Stimulated activated CD8-positive, alpha-beta memory T cell treated with anti-CD3 and anti-CD28 coated beads, Interleukin-7, amount 100 ng/mL, for 1 hour (primary cell): Measurements from ENCODE around the gene ADIPOQ.
A peak's percentile ranks its signal among the peaks of the same experiment; 100 is the strongest.
"Not testable (repeated sequence)": the region's sequence is repeated elsewhere in the genome, so short reads cannot be mapped to it uniquely, and the experiment has no call there.

ENCODE experiments used
- DNase-seq, 2 donors: peaks; one replicate each; pipeline ENCODE4 v3.0.0-alpha.2; 2020; ENCODE audit warnings: low read depth in 2 of 2

The ADIPOQ gene

DNA sequence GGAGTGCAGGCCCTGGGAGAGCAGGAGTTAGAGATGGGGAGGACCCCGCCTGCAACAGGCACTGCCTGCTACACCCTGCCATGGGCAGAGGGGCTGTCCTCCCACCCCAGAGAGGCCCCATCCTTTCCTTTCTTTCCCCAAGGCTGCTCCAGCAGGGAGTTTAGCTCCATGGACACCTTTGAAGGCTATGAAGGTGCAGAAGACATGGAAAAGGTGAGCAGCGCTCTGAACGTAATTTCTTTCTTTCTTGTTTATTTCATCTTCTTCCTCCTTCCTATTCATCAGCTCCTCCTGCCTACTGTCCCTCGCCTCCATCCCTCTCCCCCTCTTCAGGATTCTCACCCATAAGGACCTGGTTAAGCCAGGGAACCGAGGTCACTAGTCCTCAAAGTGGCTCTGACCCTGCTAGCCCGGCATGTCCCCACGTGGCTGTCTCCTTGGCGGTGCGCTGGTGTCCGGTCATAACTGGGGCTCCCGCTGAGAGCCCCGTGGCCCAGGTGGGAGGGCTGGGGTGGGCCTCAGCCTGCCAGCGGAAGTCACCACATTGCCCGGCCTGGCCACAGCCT lies 16.0 kb upstream of the ADIPOQ start:
- no peak for DNase-seq

DNA sequence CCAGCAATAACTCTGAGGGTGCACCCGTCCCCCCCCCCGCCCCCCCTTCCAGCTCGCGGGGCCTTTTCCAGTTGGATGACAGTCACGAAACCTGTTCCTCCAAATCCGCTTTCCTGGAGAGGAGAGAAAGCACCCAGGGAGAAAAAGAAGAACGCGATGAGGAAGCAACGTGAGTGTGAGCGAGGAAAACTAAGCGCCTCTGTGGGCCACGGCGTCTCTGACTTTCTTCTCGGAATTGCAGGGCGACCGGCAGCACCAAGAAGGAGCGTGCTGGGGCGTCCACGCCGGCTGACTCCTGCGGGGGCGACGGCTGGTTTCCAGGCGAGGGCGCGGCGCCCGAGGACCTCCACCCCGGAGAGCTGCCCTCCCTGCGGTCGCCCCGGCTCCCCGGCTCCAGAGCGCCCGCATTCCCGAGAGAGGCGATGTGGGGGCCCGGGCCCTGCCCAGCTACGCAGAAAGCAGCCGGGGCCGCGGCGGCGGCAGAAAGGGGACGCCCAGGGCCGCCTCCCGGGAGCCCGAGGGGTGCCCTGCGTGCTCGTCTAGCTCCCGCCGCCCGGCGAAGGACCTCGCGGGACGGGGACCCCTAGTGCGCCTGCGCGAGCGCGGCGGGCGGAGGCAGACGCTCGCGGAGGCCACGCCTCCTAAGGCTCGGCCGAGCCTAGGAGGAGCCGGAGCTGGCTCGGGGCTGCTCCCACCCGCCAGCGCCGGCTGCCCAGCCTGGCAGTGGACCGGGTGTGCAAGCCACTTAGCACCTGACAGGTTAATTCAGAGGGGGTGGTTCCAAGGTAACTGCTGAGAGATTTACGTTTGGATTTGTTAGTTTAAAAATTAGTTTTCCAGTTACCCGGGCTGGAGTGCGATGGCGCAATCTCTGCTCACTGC lies 15.3 kb upstream of the ADIPOQ start:
- DNase-seq, result peak; percentile 59 to 62

DNA sequence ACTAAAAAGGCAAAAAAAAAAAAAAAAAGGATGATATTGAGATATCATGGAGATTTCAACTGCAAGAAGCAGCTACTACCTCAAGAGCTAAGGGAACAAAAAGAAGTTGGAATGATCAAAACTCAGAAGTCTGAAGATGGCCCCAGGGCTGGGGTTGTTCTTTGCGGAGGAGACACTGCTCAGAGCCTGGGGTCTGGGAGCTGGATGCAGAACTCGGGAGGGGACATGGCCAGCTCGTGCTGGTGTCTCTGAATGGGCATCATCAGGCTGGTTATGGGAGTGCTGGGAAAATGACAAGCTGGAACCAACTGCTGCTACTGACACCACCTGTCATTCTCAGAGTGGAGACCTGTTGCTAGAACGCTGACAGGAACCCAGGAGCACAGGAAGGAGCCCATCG lies 14.2 kb upstream of the ADIPOQ start:
- DNase-seq, result no peak

DNA sequence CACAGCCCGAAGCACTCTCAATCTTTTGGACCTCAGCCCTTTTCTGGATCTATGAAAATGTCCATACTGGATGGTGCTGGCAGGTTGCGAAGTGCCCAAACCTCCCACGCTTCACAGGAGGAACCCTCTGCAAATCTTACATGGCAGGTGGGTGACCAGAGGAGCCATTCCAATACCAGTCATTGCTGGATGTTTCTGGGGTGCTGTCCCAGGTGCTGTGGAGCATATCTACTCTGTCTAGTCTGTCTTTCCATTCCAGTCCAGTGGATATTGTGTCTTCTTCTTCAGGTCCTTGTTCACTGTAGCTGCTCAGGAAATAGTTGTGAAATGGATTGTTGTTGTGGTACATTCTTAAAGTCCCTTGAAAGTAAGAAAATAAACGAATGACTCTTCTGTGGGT lies 10.7 kb upstream of the ADIPOQ start:
- no peak for DNase-seq

DNA sequence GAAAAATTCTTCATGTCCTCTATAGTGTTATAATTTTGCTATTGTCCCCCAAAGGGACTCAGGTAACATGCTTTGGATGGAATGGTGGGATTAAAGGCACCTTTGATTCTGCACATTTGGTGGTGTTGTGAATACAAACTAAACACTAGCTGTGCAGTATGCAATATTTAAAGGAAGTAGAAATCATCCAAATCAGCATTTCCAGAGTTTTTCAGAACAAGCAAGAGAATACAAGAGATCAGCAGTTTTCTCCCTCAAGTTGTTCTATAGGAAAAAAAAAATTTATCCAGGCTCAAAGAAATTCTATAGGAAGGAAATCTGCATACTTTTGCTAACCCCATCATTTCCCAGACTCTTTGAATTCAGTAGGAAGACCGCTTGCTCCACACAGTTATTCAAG lies 10.2 kb upstream of the ADIPOQ start:
- no peak for DNase-seq

DNA sequence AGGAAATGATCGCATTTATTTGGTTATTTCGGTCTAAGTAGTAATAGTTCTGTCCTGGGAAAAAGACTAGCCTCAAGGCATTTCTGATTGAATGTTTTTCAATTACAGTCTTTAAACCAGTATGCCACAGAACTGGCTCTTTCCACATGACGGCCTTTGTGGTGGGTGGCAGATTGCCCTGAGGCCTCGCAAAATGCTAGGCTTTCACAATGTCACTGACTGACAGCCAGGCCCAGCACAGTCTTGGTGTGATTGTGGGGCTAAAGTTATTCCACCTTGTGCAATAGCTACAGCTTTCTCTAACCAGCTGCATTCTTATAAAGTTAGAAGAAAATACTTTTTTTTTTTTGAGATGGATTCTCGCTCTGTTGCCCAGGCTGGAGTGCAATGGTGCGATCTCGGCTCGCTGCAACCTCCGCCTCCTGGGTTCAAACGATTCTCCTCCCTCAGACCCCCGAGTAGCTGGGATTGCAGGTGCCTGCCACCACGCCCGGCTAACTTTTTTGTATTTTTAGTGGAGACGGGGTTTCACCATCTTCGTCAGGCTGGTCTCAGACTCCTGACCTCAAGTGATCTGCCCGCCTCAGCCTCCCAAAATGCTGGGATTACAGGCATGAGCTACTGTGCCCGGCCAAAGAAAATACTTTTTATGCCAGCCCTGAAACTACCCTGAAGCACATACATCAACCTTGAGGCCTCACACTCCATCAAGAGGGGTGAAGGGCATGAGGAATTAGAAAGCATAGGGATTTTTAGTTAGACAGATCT lies 2.5 kb upstream of the ADIPOQ start:
- DNase-seq, result no peak

DNA sequence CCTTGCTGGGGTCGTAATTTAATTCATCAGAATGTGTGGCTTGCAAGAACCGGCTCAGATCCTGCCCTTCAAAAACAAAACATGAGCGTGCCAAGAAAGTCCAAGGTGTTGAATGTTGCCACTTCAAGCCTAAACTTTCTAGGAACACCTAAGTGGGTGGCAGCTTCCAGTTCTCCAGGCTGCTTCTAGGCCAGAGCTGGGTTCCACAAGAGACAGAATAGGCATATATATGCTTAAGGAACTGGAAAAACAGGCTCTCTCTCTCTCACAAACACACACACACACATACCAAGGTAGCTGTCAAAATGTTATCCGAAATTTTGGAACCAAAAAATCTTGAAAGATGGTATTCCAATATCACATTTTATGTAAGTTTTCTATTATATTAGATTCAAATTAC lies 890 bp upstream of the ADIPOQ start:
- no peak for DNase-seq

DNA sequence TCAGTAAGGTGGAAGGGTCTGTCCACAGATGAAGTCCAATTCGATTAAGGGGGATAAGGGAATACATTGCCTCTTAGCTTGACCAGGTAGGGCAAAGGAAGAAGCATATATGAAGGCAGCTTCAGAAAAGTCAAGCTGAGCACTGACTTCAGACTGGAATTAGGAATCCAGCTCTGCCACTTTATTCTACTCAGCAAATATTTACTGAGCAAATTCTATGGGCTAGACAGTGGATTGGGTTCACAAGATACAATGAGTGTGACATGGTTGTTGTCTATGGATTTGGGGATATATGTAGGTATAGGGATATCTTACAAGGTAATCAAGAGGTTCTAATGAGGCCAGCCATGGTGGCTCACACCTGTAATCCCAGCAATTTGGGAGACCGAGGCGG lies 526 bp downstream of the ADIPOQ start:
- no peak for DNase-seq

DNA sequence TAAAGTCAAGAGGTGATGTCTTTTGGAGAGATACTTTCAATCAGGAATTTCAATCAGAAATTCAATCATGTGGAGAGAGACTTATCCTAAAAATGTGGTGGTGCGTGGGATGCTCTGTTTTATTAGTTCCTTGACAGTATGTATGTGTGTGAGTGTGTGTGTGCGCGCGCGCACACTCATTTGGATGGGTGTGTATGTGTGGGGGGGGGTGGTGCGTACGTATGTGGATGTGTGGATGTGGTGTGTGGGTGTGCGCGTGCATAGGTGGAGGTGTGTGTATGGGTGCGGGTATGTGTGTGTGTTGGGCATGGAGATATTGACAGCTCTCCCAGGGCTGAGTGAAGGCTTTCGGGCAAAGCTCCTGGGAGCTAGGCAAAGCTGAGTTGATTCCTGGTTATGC lies 2.4 kb downstream of the ADIPOQ start:
- no peak for DNase-seq

DNA sequence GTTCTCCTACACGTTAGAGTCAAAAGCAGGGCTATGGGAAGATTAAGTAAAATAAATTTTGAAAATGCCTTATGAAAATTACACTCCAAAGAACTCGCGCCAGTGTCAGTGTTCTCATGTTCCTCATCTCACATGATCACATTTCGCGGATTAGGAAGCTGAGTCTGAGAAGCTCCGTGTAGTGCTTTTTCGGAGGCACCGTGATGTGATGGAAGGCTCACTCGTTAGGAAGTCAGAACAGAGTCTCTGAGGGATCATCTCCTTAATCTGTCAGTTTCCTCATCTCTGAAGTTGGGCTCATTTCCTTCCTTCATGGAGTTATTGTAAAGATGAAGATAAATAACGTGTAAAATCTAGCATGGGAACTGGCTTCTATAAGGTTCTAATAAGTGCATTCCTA lies 3.2 kb downstream of the ADIPOQ start:
- DNase-seq, result no peak

DNA sequence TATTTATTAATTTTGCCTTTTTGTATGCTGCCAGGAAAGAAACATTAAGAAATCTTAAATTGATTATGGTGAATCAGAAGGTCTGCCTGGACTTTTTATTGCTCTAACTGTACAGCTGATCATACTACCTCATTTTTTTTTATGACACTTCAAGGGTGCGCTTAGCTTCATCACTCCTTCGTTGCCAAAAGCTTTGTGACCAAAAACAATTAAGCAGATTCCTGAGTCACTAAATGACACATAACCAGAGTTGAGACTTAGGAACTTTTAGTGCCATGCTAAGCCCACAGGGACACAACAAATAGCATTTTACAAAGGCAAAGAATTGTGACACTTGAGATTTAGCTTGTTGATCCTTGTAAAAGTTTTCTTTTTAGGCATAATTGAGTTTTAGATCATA lies 4.9 kb downstream of the ADIPOQ start:
- no peak for DNase-seq

DNA sequence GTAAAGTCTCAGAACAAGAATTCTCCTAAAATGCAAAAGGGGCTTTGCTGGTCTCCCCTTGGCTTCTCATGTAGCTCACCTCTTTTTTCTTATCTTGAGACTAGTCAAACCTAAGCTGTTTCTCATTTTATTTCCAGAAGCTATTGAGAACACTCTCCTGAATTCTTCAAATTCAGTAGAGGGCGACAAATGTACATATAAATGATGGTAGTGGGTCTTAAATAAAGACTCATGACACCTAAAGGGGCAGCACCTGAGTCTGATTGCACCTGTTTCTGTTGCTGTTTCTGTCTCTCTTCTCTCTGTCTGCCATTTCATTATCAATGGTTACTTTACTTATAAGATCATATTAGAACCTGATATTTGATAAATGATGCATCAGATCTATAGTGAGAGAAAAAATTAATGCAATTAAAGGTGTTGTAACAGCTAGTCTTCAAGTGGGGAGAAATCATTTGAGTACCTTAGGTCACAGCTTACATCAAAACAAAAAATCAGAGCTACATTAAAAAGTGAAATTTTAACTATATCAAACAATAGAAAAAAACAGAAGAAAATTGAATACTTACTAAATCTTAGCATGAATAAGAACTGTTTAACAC lies 7.0 kb downstream of the ADIPOQ start:
- DNase-seq, result no peak

DNA sequence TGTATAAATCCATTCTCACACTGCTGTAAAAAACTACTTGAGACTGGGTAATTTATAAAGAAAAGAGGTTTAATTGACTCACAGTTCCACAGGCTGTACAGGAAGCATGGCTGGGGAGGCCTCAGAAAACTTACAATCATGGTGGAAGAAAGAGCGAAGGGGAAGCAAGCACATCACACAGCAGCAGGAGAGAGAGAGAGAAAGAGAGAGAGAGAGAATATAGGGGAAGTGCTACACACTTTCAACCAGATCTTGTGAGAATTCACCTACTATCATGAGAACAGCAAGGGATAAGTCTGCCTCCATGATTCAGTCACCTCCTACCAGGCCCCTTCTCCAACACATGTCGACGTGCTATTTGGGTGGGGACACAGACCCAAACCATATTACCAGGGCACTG lies 9.3 kb downstream of the ADIPOQ start:
- DNase-seq, result not testable (repeated sequence)

DNA sequence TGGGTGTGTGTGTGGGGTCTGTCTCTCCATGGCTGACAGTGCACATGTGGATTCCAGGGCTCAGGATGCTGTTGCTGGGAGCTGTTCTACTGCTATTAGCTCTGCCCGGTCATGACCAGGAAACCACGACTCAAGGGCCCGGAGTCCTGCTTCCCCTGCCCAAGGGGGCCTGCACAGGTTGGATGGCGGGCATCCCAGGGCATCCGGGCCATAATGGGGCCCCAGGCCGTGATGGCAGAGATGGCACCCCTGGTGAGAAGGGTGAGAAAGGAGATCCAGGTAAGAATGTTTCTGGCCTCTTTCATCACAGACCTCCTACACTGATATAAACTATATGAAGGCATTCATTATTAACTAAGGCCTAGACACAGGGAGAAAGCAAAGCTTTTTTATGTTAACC lies 10.5 kb downstream of the ADIPOQ start:
- no peak for DNase-seq

DNA sequence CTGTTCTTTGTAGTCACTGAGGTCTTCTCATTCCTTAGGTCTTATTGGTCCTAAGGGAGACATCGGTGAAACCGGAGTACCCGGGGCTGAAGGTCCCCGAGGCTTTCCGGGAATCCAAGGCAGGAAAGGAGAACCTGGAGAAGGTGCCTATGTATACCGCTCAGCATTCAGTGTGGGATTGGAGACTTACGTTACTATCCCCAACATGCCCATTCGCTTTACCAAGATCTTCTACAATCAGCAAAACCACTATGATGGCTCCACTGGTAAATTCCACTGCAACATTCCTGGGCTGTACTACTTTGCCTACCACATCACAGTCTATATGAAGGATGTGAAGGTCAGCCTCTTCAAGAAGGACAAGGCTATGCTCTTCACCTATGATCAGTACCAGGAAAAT lies 11.6 kb downstream of the ADIPOQ start:
- no peak for DNase-seq

DNA sequence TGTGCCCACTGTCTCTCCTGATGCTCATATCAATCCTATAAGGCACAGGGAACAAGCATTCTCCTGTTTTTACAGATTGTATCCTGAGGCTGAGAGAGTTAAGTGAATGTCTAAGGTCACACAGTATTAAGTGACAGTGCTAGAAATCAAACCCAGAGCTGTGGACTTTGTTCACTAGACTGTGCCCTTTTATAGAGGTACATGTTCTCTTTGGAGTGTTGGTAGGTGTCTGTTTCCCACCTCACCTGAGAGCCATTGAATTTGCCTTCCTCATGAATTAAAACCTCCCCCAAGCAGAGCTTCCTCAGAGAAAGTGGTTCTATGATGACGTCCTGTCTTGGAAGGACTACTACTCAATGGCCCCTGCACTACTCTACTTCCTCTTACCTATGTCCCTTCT lies 12.4 kb downstream of the ADIPOQ start:
- no peak for DNase-seq

DNA sequence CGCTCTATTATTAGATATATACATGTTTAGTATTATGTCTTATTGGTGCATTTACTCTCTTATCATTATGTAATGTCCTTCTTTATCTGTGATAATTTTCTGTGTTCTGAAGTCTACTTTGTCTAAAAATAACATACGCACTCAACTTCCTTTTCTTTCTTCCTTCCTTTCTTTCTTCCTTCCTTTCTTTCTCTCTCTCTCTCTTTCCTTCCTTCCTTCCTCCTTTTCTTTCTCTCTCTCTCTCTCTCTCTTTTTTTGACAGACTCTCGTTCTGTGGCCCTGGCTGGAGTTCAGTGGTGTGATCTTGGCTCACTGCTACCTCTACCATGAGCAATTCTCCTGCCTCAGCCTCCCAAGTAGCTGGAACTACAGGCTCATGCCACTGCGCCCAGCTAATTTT lies 15.2 kb downstream of the ADIPOQ start:
- DNase-seq, result no peak

DNA sequence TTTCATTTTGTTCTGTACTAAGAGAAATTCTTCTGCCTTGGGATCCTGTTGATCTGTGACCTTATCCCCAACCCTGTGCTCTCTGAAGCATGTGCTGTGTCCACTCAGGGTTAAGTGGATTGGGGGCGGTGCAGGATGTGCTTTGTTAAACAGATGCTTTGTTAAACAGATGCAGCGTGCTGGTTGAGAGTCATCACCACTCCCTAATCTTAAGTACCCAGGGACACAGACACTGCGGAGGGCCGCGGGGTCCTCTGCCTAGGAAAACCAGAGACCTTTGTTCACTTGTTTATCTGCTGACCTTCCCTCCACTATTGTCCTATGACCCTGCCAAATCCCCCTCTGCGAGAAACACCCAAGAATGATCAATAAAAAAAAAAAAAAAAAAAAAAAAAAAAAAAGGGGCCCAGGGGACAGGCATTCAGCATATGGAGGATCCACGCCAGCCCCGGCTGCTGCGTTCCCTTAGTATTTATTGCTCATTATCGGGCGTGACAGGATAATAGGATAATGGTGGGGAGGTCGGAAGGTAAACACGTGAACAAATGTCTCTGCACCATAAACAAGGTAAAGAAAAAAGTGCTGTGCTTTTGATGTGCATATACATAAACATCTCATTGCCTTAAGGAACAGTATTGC lies 22.8 kb downstream of the ADIPOQ start:
- DNase-seq, result not testable (repeated sequence)

DNA sequence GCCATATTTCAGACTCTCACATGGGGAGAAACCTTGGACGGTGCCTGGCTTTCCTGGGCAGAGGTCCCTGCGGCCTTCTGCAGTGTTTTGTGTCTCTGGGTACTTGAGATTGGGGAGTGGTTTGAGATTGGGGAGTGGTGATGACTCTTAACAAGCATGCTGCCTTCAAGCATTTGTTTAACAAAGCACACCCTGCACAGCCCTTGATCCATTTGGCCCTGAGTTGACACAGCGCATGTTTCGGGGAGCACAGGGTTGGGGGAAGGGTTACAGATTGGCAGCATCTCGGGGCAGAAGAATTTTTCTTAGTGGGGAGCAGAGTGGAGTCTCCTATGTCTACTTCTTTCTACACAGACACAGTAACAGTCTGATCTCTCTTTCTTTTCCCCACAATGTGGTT lies 23.6 kb downstream of the ADIPOQ start:
- DNase-seq, result not testable (repeated sequence)

DNA sequence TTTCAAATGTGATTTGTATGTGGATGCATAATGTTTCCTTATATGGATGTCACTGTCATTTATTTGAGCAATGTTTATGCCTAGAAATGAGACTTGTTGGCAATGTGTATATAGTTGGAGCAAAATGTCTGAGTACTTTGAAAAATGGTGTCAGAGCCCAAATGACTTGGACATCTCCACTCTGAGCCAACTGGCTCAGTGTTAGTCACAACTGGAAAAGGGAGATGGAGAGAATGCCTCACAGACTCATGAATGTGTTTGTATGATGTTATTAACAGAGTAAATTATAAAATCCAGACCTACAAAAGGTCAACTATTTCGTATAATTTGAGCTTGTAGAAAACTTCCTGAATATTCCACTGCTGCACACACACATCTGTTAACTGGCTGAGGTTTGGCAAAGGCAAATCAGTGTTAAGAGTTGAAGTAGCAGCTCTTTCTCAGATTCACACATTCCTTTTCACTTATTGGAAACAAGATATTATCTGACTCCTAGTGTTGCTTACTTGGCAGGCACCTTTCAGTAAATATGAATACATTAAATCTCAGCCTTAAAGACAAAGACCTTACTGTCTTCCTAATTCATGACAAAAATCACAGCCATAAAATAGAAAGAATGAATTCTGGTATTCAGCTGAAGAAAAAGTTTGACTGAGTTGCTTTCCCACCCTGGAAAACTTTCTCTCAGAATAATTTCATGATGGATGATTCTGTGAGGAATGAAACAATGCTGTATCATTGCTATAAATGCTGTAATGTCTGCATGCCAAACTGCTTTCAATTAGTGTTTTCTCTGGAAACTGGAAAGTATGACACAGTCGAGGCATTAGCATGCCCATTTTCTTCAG lies 27.0 kb downstream of the ADIPOQ start:
- no peak for DNase-seq
